ENCODE results near the gene MRPL19.
A peak's percentile ranks its signal among the peaks of the same experiment; 100 is the strongest.
"Not testable (repeated sequence)": the region's sequence is repeated elsewhere in the genome, so short reads cannot be mapped to it uniquely, and the experiment has no call there.

The MRPL19 gene

GRCh38 chr2:75646090-75646582, 447 bp upstream of the MRPL19 start:
- in situ Hi-C loops (cut with HindIII; ENCODE audit: low pct_ligation_motif_present, low pct_unique_long_range_greater_than_20kb, low sequenced_read_pairs) = no loop called here
- DNase-seq = no peak

GRCh38 chr2:75647771-75648170, 1.2 kb downstream of the MRPL19 start:
- no peak for DNase-seq
- in situ Hi-C loops (cut with HindIII; ENCODE audit: low pct_ligation_motif_present, low pct_unique_long_range_greater_than_20kb, low sequenced_read_pairs) = no loop called here

DNA sequence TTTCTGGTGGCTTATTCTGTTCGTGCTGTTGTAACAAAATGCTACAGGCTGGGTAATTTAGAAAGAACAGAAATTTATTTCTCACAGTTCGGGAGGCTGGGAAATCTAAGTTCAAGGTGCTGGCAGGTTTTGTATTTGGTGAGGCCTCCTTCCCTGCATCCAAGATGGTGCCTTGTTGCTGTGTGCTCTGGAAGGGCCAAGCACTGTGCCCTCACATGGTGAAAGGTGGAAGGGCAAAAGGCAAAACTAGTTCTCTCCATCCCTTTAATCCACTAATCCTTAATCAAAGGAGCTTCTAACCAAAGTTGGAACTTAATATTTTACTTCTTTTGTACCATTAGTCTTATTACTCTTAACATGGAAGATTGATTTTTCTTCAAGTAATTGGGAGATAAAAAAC, 7.4 kb downstream of the MRPL19 start:
- in situ Hi-C loops (cut with HindIII; ENCODE audit: low pct_ligation_motif_present, low pct_unique_long_range_greater_than_20kb, low sequenced_read_pairs) = no loop called here

GRCh38 chr2:75655861-75656260, 9.3 kb downstream of the MRPL19 start:
- DNase-seq = no peak
- in situ Hi-C loops (cut with HindIII; ENCODE audit: low pct_ligation_motif_present, low pct_unique_long_range_greater_than_20kb, low sequenced_read_pairs) = no loop called here

More for the DNA sequence above, 7.4 kb downstream of the MRPL19 start:
- DNase-seq = no peak

DNA sequence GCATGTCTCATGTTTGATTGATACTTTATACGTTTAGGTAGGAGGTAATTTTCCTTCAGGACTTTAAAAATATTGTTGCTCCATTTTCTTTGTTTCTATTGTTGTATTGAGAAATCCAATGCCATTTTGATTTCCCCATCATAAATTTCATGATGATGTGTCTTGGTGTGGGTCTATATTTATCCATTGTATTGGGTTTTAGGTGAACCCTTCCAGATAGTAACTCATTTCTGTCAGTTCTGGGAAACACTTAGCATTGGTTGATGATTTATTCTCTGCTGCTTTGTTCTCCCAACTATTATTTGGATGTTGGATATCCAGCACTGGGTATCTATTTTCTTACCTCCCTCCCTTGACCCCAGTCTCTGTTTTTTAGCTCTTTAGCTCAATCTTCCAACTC, 10.0 kb downstream of the MRPL19 start:
- in situ Hi-C loops (cut with HindIII; ENCODE audit: low pct_ligation_motif_present, low pct_unique_long_range_greater_than_20kb, low sequenced_read_pairs) = no loop called here
- no peak for DNase-seq

DNA sequence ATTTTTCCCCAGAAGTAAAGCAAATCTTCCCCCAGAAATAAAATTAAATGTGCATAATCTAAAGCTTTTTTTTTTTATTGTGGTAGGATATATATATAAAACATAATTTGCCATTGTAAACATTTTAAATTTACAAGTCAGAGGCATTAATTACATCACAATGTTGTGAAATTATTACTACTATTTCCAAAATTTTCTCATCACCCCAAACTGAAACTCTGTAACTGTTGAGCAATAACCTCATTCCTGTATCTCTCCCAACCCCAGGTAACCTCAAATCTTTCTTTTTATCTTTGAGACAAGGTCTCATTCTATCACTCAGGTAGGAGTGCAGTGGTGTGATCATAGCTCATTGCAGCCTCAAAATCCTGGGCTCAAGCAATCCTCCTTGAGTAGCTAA, 11.2 kb downstream of the MRPL19 start:
- in situ Hi-C loops (cut with HindIII; ENCODE audit: low pct_ligation_motif_present, low pct_unique_long_range_greater_than_20kb, low sequenced_read_pairs) = no loop called here
- DNase-seq = no peak

GRCh38 chr2:75666911-75667310, 20.3 kb downstream of the MRPL19 start:
- in situ Hi-C loops (cut with HindIII; ENCODE audit: low pct_ligation_motif_present, low pct_unique_long_range_greater_than_20kb, low sequenced_read_pairs) = no loop called here
- peak; percentile 39 for DNase-seq

- in situ Hi-C loops (cut with HindIII; ENCODE audit: low pct_ligation_motif_present, low pct_unique_long_range_greater_than_20kb, low sequenced_read_pairs) = no loop called here
- DNase-seq = peak; percentile 67
Observed at GRCh38 chr2:75667884-75668283, 21.3 kb downstream of the MRPL19 start.

GRCh38 chr2:75675423-75675822, 28.8 kb downstream of the MRPL19 start:
- in situ Hi-C loops (cut with HindIII; ENCODE audit: low pct_ligation_motif_present, low pct_unique_long_range_greater_than_20kb, low sequenced_read_pairs); DNase-seq: not testable (repeated sequence)

GRCh38 chr2:75675908-75676307, 29.3 kb downstream of the MRPL19 start:
- DNase-seq = no peak
- in situ Hi-C loops (cut with HindIII; ENCODE audit: low pct_ligation_motif_present, low pct_unique_long_range_greater_than_20kb, low sequenced_read_pairs) = no loop called here

- no peak for DNase-seq
- in situ Hi-C loops (cut with HindIII; ENCODE audit: low pct_ligation_motif_present, low pct_unique_long_range_greater_than_20kb, low sequenced_read_pairs) = no loop called here
Observed at GRCh38 chr2:75676464-75676863, 29.9 kb downstream of the MRPL19 start.

GRCh38 chr2:75679556-75679955, 33.0 kb downstream of the MRPL19 start:
- in situ Hi-C loops (cut with HindIII; ENCODE audit: low pct_ligation_motif_present, low pct_unique_long_range_greater_than_20kb, low sequenced_read_pairs) = no loop called here
- DNase-seq = no peak

- no peak for DNase-seq
- in situ Hi-C loops (cut with HindIII; ENCODE audit: low pct_ligation_motif_present, low pct_unique_long_range_greater_than_20kb, low sequenced_read_pairs) = no loop called here
Observed at GRCh38 chr2:75680402-75680801, 33.8 kb downstream of the MRPL19 start.

GRCh38 chr2:75683430-75683829, 36.8 kb downstream of the MRPL19 start:
- DNase-seq; in situ Hi-C loops (cut with HindIII; ENCODE audit: low pct_ligation_motif_present, low pct_unique_long_range_greater_than_20kb, low sequenced_read_pairs): not testable (repeated sequence)

- in situ Hi-C loops (cut with HindIII; ENCODE audit: low pct_ligation_motif_present, low pct_unique_long_range_greater_than_20kb, low sequenced_read_pairs) = no loop called here
Observed at GRCh38 chr2:75688196-75688595, 41.6 kb downstream of the MRPL19 start.

GRCh38 chr2:75698918-75699317, 52.3 kb downstream of the MRPL19 start:
- in situ Hi-C loops (cut with HindIII; ENCODE audit: low pct_ligation_motif_present, low pct_unique_long_range_greater_than_20kb, low sequenced_read_pairs) = no loop called here
- DNase-seq = no peak

More at GRCh38 chr2:75688196-75688595, 41.6 kb downstream of the MRPL19 start:
- no peak for DNase-seq

- no peak for DNase-seq
- in situ Hi-C loops (cut with HindIII; ENCODE audit: low pct_ligation_motif_present, low pct_unique_long_range_greater_than_20kb, low sequenced_read_pairs) = no loop called here
Observed at GRCh38 chr2:75702593-75702992, 56.0 kb downstream of the MRPL19 start.

- no peak for DNase-seq
- in situ Hi-C loops (cut with HindIII; ENCODE audit: low pct_ligation_motif_present, low pct_unique_long_range_greater_than_20kb, low sequenced_read_pairs) = no loop called here
Observed at GRCh38 chr2:75703589-75704287, 57.2 kb downstream of the MRPL19 start.

- in situ Hi-C loops (cut with HindIII; ENCODE audit: low pct_ligation_motif_present, low pct_unique_long_range_greater_than_20kb, low sequenced_read_pairs) = no loop called here
- no peak for DNase-seq
Observed at GRCh38 chr2:75705921-75706320, 59.3 kb downstream of the MRPL19 start.

GRCh38 chr2:75707901-75708300, 61.3 kb downstream of the MRPL19 start:
- in situ Hi-C loops (cut with HindIII; ENCODE audit: low pct_ligation_motif_present, low pct_unique_long_range_greater_than_20kb, low sequenced_read_pairs) = no loop called here
- DNase-seq = no peak
